ENCODE results near the gene ZG16. TPM values are rescaled to one million over a fixed set of nuclear protein-coding genes. Genes with fewer than 3 reads are reported as not detected.
A peak's percentile ranks its signal among the peaks of the same experiment; 100 is the strongest.

Gene ZG16
- total and polyA plus RNA-seq, 9 of the 15 experiments (the other 6 are each of a cell fraction or from before 2014, with no cell fraction given), result 0.04 TPM; not detected in 8

DNA sequence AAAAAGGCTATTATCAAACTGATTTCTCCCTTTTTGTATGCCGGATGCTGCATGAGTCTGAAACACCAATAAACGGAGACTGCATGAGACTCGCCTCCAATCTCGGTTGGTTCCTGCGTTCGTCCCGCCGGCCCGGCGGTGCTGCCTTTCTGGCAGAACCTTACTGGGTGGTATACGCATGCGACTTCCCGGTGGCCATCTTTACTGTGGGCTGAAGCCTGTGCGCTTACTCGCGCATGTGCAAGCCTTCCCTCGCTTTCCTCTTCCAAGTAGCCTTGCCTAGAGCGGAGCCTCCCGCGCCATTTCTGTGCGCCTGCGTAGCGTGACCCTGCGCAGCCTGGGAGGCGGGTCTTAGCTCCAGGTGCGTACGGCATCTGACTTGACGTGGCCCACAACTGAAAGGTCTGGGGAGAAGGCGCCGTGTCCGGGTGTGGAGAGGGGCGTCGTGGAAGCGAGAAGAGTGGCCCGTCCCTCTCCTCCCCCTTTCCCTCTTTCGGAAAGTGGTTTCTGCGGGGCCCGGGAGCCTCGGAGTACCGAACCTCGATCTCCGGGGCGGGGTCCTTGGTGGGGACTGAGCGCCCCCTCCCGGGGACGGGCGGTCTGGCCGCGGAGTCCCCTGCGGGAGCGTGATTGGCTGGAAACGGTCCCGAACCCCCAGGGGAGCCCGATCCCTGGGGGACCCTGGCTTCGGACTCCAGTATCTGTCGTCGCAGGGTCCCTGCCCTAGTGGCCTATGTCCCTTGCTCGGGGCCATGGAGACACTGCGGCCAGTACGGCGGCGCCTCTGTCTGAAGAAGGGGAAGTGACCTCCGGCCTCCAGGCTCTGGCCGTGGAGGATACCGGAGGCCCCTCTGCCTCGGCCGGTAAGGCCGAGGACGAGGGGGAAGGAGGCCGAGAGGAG is 38.0 kb downstream of the ZG16 start, which contains the start of gene PAGR1 (continued):
- TF ChIP-seq NFIX (CRISPR knock-in tag; IDR thresholded peaks at IDR 0.05; ENCODE audit: low read depth), result no peak
- peak; percentile 87 to 93 (median 90) for TF ChIP-seq CTCF (IDR thresholded peaks at IDR 0.05 in 2 of 3, conservative IDR thresholded peaks at IDR 0.05 in 1 of 3; ENCODE audit: insufficient read depth in 2 of 3, low read depth in 1 of 3, low read length in 3 of 3)
- TF ChIP-seq DACH1 (IDR thresholded peaks at IDR 0.05; ENCODE audit: partially characterized antibody), result no peak
- TF ChIP-seq, protein P1, sequence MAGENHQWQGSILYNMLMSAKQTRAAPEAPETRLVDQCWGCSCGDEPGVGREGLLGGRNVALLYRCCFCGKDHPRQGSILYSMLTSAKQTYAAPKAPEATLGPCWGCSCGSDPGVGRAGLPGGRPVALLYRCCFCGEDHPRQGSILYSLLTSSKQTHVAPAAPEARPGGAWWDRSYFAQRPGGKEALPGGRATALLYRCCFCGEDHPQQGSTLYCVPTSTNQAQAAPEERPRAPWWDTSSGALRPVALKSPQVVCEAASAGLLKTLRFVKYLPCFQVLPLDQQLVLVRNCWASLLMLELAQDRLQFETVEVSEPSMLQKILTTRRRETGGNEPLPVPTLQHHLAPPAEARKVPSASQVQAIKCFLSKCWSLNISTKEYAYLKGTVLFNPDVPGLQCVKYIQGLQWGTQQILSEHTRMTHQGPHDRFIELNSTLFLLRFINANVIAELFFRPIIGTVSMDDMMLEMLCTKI (IDR thresholded peaks at IDR 0.05; ENCODE audit: partially characterized antibody), result no peak
- no peak for TF ChIP-seq ZBTB1 (CRISPR knock-in tag; IDR thresholded peaks at IDR 0.05; ENCODE audit: borderline replicate concordance, low read depth)
- TF ChIP-seq NFRKB (IDR thresholded peaks at IDR 0.05; ENCODE audit: low read depth), result peak; percentile 94
- no peak for TF ChIP-seq ZNF3 (CRISPR knock-in tag; IDR thresholded peaks at IDR 0.05)
- peak; percentile 82 for TF ChIP-seq FOXJ2 (tag; IDR thresholded peaks at IDR 0.05)
- TF ChIP-seq ARID2 (IDR thresholded peaks at IDR 0.05), result peak; percentile 76; the same call in 1 of the 2 replicates
- TF ChIP-seq, protein P2, sequence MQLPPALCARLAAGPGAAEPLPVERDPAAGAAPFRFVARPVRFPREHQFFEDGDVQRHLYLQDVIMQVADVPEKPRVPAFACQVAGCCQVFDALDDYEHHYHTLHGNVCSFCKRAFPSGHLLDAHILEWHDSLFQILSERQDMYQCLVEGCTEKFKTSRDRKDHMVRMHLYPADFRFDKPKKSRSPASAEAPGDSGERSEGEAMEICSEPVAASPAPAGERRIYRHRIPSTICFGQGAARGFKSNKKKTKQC (CRISPR knock-in tag; IDR thresholded peaks at IDR 0.05), result peak; percentile 46; the same call in 1 of the 2 replicates
- TF ChIP-seq CREB5 (CRISPR knock-in tag; IDR thresholded peaks at IDR 0.05), result no peak
- no peak for TF ChIP-seq TEAD2 (tag; IDR thresholded peaks at IDR 0.05)
- no peak for TF ChIP-seq ZFP30 (CRISPR knock-in tag; IDR thresholded peaks at IDR 0.05; ENCODE audit: borderline replicate concordance)
- TF ChIP-seq HDAC1 (IDR thresholded peaks at IDR 0.05), result no peak; a peak in 1 of 4 replicates
- no peak for TF ChIP-seq ZNF609 (CRISPR knock-in tag; IDR thresholded peaks at IDR 0.05; ENCODE audit: borderline replicate concordance)
- no peak for TF ChIP-seq RBM34 (IDR thresholded peaks at IDR 0.05; ENCODE audit: borderline replicate concordance, insufficient read depth, low read length)
